ENCODE measurements around the gene TIMELESS.
A peak's percentile ranks its signal among the peaks of the same experiment; 100 is the strongest.
"Not testable (repeated sequence)": the region's sequence is repeated elsewhere in the genome, so short reads cannot be mapped to it uniquely, and the experiment has no call there.

Gene TIMELESS

GRCh38 chr12:56401125-56401524 lies 48.1 kb downstream of the TIMELESS start:
- DNase-seq = not testable (repeated sequence)

- DNase-seq = not testable (repeated sequence)
These were observed 49.8 kb downstream of the TIMELESS start for GRCh38 chr12:56399466-56399865.

- no peak for DNase-seq
These were observed 50.9 kb downstream of the TIMELESS start for GRCh38 chr12:56398324-56398723.

- no peak for DNase-seq
These were observed 56.9 kb downstream of the TIMELESS start for GRCh38 chr12:56392331-56392730.

- no peak for DNase-seq
These were observed 57.5 kb downstream of the TIMELESS start for GRCh38 chr12:56391721-56392120.

- DNase-seq = no peak
These were observed 59.8 kb downstream of the TIMELESS start for GRCh38 chr12:56389412-56389811.

- peak; percentile 37 for DNase-seq
These were observed 62.0 kb downstream of the TIMELESS start for GRCh38 chr12:56387152-56387736.

GRCh38 chr12:56385873-56386272 lies 63.4 kb downstream of the TIMELESS start:
- DNase-seq = no peak

GRCh38 chr12:56382611-56383010 lies 66.6 kb downstream of the TIMELESS start:
- DNase-seq = no peak

GRCh38 chr12:56377989-56378316 lies 71.3 kb downstream of the TIMELESS start:
- DNase-seq = no peak

GRCh38 chr12:56377310-56377988 lies 71.8 kb downstream of the TIMELESS start:
- DNase-seq = peak; percentile 19

GRCh38 chr12:56375598-56376434 lies 73.4 kb downstream of the TIMELESS start:
- DNase-seq = no peak

GRCh38 chr12:56374726-56375597 lies 74.3 kb downstream of the TIMELESS start:
- DNase-seq = no peak

- no peak for DNase-seq
These were observed 75.7 kb downstream of the TIMELESS start for GRCh38 chr12:56373515-56373914.

GRCh38 chr12:56366948-56367347 lies 82.3 kb downstream of the TIMELESS start:
- no peak for DNase-seq
